ENCODE results near the gene RPTOR.

DNA sequence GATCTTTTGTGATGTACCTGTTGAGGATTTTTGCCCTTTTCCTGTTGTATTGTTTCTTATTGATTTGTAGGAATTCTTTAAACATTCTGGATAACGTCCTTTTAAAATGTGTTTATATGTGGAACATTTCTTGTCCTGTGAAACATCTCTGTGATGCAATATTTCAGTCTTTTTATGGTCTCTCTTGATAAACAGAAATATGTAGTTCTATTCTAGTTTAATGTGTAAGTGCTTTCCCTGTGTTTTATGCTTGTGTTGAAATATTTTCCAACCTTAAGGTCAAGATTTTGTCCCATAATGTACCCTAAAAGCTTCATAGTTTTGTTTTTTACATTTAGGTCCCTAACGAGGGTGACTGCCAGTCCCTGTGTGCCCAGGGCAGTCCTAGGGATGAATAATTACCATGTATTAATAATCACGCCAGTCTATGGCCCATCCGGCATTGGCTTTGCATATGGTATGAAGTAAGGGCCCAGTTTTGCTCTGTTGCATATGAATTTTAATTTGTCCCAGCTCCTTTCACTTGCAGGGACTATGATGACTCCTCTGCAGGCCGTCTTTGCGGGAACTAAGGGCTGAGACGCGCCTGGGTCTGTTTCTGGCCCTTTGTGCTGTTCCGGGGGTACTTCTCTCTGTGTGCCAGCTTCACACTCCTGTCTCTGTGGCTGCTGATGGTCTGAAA, 44.2 kb downstream of the RPTOR start:
- TF ChIP-seq POLR2A (IDR thresholded peaks at IDR 0.05; ENCODE audit: low read depth, low read length) (no peak), MEF2A (IDR thresholded peaks at IDR 0.05; ENCODE audit: insufficient read depth, low read depth, low read length) (no peak), JUND (IDR thresholded peaks at IDR 0.05; ENCODE audit: low read depth, low read length) (no peak), SREBF2 (IDR thresholded peaks at IDR 0.05; ENCODE audit: low read length) (no peak), EP300 (IDR thresholded peaks at IDR 0.05; ENCODE audit: borderline replicate concordance in 1 of 2, control insufficient read depth in 1 of 2, low read depth in 2 of 2, low read length in 2 of 2) (no peak), POLR2AphosphoS2 (IDR thresholded peaks at IDR 0.05; ENCODE audit: low read depth, low read length) (no peak), TAF1 (IDR thresholded peaks at IDR 0.05; ENCODE audit: borderline replicate concordance, low read depth, low read length) (no peak), WRNIP1 (IDR thresholded peaks at IDR 0.05; ENCODE audit: borderline replicate concordance, low read depth, low read length) (no peak), PML (IDR thresholded peaks at IDR 0.05; ENCODE audit: low read length) (no peak)
- TF ChIP-seq, protein P1, sequence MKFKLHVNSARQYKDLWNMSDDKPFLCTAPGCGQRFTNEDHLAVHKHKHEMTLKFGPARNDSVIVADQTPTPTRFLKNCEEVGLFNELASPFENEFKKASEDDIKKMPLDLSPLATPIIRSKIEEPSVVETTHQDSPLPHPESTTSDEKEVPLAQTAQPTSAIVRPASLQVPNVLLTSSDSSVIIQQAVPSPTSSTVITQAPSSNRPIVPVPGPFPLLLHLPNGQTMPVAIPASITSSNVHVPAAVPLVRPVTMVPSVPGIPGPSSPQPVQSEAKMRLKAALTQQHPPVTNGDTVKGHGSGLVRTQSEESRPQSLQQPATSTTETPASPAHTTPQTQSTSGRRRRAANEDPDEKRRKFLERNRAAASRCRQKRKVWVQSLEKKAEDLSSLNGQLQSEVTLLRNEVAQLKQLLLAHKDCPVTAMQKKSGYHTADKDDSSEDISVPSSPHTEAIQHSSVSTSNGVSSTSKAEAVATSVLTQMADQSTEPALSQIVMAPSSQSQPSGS (IDR thresholded peaks at IDR 0.05; ENCODE audit: low read length), result no peak
- TF ChIP-seq, protein P2, sequence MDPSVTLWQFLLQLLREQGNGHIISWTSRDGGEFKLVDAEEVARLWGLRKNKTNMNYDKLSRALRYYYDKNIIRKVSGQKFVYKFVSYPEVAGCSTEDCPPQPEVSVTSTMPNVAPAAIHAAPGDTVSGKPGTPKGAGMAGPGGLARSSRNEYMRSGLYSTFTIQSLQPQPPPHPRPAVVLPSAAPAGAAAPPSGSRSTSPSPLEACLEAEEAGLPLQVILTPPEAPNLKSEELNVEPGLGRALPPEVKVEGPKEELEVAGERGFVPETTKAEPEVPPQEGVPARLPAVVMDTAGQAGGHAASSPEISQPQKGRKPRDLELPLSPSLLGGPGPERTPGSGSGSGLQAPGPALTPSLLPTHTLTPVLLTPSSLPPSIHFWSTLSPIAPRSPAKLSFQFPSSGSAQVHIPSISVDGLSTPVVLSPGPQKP (IDR thresholded peaks at IDR 0.05; ENCODE audit: low read depth, low read length), result no peak
- TF ChIP-seq, protein P3, sequence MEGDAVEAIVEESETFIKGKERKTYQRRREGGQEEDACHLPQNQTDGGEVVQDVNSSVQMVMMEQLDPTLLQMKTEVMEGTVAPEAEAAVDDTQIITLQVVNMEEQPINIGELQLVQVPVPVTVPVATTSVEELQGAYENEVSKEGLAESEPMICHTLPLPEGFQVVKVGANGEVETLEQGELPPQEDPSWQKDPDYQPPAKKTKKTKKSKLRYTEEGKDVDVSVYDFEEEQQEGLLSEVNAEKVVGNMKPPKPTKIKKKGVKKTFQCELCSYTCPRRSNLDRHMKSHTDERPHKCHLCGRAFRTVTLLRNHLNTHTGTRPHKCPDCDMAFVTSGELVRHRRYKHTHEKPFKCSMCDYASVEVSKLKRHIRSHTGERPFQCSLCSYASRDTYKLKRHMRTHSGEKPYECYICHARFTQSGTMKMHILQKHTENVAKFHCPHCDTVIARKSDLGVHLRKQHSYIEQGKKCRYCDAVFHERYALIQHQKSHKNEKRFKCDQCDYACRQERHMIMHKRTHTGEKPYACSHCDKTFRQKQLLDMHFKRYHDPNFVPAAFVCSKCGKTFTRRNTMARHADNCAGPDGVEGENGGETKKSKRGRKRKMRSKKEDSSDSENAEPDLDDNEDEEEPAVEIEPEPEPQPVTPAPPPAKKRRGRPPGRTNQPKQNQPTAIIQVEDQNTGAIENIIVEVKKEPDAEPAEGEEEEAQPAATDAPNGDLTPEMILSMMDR (IDR thresholded peaks at IDR 0.05 in 2 of 3, conservative IDR thresholded peaks at IDR 0.05 in 1 of 3; ENCODE audit: control insufficient read depth in 2 of 3, extremely low read depth in 1 of 3, insufficient read depth in 1 of 3, low read depth in 3 of 3, low read length in 3 of 3), result no peak
- TF ChIP-seq, protein P4, sequence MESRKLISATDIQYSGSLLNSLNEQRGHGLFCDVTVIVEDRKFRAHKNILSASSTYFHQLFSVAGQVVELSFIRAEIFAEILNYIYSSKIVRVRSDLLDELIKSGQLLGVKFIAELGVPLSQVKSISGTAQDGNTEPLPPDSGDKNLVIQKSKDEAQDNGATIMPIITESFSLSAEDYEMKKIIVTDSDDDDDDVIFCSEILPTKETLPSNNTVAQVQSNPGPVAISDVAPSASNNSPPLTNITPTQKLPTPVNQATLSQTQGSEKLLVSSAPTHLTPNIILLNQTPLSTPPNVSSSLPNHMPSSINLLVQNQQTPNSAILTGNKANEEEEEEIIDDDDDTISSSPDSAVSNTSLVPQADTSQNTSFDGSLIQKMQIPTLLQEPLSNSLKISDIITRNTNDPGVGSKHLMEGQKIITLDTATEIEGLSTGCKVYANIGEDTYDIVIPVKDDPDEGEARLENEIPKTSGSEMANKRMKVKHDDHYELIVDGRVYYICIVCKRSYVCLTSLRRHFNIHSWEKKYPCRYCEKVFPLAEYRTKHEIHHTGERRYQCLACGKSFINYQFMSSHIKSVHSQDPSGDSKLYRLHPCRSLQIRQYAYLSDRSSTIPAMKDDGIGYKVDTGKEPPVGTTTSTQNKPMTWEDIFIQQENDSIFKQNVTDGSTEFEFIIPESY (IDR thresholded peaks at IDR 0.05), result no peak
- TF ChIP-seq, protein P5, sequence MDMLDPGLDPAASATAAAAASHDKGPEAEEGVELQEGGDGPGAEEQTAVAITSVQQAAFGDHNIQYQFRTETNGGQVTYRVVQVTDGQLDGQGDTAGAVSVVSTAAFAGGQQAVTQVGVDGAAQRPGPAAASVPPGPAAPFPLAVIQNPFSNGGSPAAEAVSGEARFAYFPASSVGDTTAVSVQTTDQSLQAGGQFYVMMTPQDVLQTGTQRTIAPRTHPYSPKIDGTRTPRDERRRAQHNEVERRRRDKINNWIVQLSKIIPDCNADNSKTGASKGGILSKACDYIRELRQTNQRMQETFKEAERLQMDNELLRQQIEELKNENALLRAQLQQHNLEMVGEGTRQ (IDR thresholded peaks at IDR 0.05; ENCODE audit: borderline replicate concordance, low read depth, low read length), result no peak
